ENCODE measurements around the gene MON2.

Gene MON2

GRCh38 chr12:62647586-62647985, 181.0 kb downstream of the MON2 start:
- Mint-ChIP-seq H3K4me1 (no peaks in the 10 kb centered on the region), H3K9me3 (no peaks in the 10 kb centered on the region), H3K36me3 (no peaks in the 10 kb centered on the region), H3K27me3 (no peaks in the 10 kb centered on the region), H3K27ac (no peak overlapping the region), H3K4me3 (no peak overlapping the region)
- CTCF ChIA-PET, result no interaction called here
- no peak for DNase-seq

- peaks cover 8% of the 10 kb centered on the region for H3K27me3 Mint-ChIP-seq
- no peak for DNase-seq
- H3K27ac Mint-ChIP-seq, result no peak overlapping the region
- H3K9me3 Mint-ChIP-seq, result no peaks in the 10 kb centered on the region
- CTCF ChIA-PET, result no interaction called here
- peaks cover 4% of the 10 kb centered on the region for H3K4me1 Mint-ChIP-seq
- no peak overlapping the region for H3K4me3 Mint-ChIP-seq
- H3K36me3 Mint-ChIP-seq, result no peaks in the 10 kb centered on the region
Observed at GRCh38 chr12:62649412-62650138, 182.9 kb downstream of the MON2 start.
